HepG2 (cell line): ENCODE measurements around the gene FANCD2. TPM values are rescaled to one million over a fixed set of nuclear protein-coding genes. Genes with fewer than 3 reads are reported as not detected.

ENCODE experiments used
- HNRNPK ChIP-seq: fragments of 200-400 bp; formaldehyde crosslinking; IDR thresholded peaks from 2 replicates; pipeline ENCODE4 v1.6.1; 2018; ENCODE audit warnings: low read length, low read depth, moderate library complexity, mild to moderate bottlenecking; ENCODE audit not compliant: poor library complexity, severe bottlenecking
- IRF9 ChIP-seq: sonication (generic); formaldehyde crosslinking; IDR thresholded peaks from 2 replicates; pipeline ENCODE4 v1.8.0; 2022; ENCODE audit warnings: missing genetic modification reagents, mild to moderate bottlenecking, borderline replicate concordance
- KAT8 ChIP-seq: IDR thresholded peaks from 2 replicates; pipeline ENCODE4 v1.6.1; 2016; ENCODE audit warnings: missing genetic modification reagents, missing compliant biosample characterization
- LBX2 ChIP-seq: sonication (generic); formaldehyde crosslinking; IDR thresholded peaks from 2 replicates; pipeline ENCODE4 v1.5.0; 2020; ENCODE audit warnings: missing genetic modification reagents, mild to moderate bottlenecking, borderline replicate concordance
- NFKB2 ChIP-seq: sonication (generic); formaldehyde crosslinking; IDR thresholded peaks from 2 replicates; pipeline ENCODE4 v1.4.0; 2020; ENCODE audit warnings: missing genetic modification reagents, borderline replicate concordance
- RXRB ChIP-seq: IDR thresholded peaks from 2 replicates; pipeline ENCODE4 v1.6.1; 2016; ENCODE audit warnings: borderline replicate concordance, missing genetic modification reagents, missing compliant biosample characterization
- TFAP4 ChIP-seq: sonication (generic); IDR thresholded peaks from 2 replicates; pipeline ENCODE4 v1.6.1; 2016; ENCODE audit warnings: low read depth, borderline replicate concordance
- ZBTB43 ChIP-seq: sonication (generic); formaldehyde crosslinking; conservative IDR thresholded peaks from 2 replicates; pipeline ENCODE4 v1.4.0; 2020; ENCODE audit warnings: missing genetic modification reagents
- ZFP91 ChIP-seq: sonication (generic); formaldehyde crosslinking; IDR thresholded peaks from 2 replicates; pipeline ENCODE4 v1.9.0; 2022; ENCODE audit warnings: missing genetic modification reagents, mild to moderate bottlenecking, borderline replicate concordance
- ZNF136 ChIP-seq: sonication (generic); formaldehyde crosslinking; IDR thresholded peaks from 2 replicates; pipeline ENCODE4 v1.8.1; 2022; ENCODE audit warnings: low read depth, mild to moderate bottlenecking, moderate library complexity, missing genetic modification reagents
- ZNF280B ChIP-seq: sonication (generic); formaldehyde crosslinking; IDR thresholded peaks from 2 replicates; pipeline ENCODE4 v1.5.0; 2020; ENCODE audit warnings: missing genetic modification reagents, mild to moderate bottlenecking, borderline replicate concordance
- ZNF281 ChIP-seq: sonication (generic); formaldehyde crosslinking; IDR thresholded peaks from 2 replicates; pipeline ENCODE4 v1.4.0; 2020; ENCODE audit warnings: missing genetic modification reagents, borderline replicate concordance
- ZNF326 ChIP-seq: sonication (generic); formaldehyde crosslinking; IDR thresholded peaks from 2 replicates; pipeline ENCODE4 v1.4.0; 2020; ENCODE audit warnings: missing genetic modification reagents, borderline replicate concordance
- ZNF34 ChIP-seq: sonication (generic); formaldehyde crosslinking; IDR thresholded peaks from 2 replicates; pipeline ENCODE4 v1.4.0; 2020; ENCODE audit warnings: mild to moderate bottlenecking, missing genetic modification reagents, borderline replicate concordance
- ZNF430 ChIP-seq: sonication (generic); formaldehyde crosslinking; IDR thresholded peaks from 2 replicates; pipeline ENCODE4 v1.9.0; 2021; ENCODE audit warnings: mild to moderate bottlenecking, missing genetic modification reagents
- ZNF660 ChIP-seq: sonication (generic); formaldehyde crosslinking; IDR thresholded peaks from 2 replicates; pipeline ENCODE4 v1.5.1; 2020; ENCODE audit warnings: mild to moderate bottlenecking, low read depth, missing genetic modification reagents, borderline replicate concordance
- ZNF816 ChIP-seq: sonication (generic); formaldehyde crosslinking; IDR thresholded peaks from 2 replicates; pipeline ENCODE4 v1.8.0; 2022; ENCODE audit warnings: missing genetic modification reagents, mild to moderate bottlenecking, borderline replicate concordance
- polyA plus RNA-seq, 8 experiments: library from polyadenylated mRNA; depleted of rRNA in 3 of 8; stranded (reverse) in 7 of 8; unstranded in 1 of 8; fragments of >200 nt; fragmentation: Illumina TruSeq in 4 of 8; extraction: Trizol in 4 of 8; gene quantifications; 2 replicates each; pipeline versions ENCODE4 v1.2.1 to v1.2.3, GENCODE V29; 2011 to 2016; ENCODE audit warnings: low read depth in 4 of 8, missing spikeins in 1 of 8, mixed read lengths in 1 of 8; ENCODE audit not compliant: insufficient read depth in 1 of 8
- total RNA-seq, 5 experiments: library from RNA; depleted of rRNA; stranded (reverse); fragments of >200 nt; fragmentation: Illumina TruSeq; extraction: Trizol; gene quantifications; 2 replicates each; pipeline ENCODE4 v1.2.3, GENCODE V29; 2016; ENCODE audit warnings: low read depth in 1 of 5

Gene FANCD2
- total and polyA plus RNA-seq, 2 of the 13 experiments (the other 11 are each of a cell fraction or from before 2014, with no cell fraction given), result 10.1 to 42.0 TPM

- no peak for TF ChIP-seq ZFP91 (CRISPR knock-in tag)
- no peak for TF ChIP-seq LBX2 (CRISPR knock-in tag)
- peak; percentile 76; the same call in 1 of the 2 replicates for TF ChIP-seq ZNF430 (CRISPR knock-in tag)
- TF ChIP-seq NFKB2 (CRISPR knock-in tag), result peak; percentile 95; the same call in 1 of the 2 replicates
- TF ChIP-seq ZNF326, result no peak
- TF ChIP-seq ZNF281 (CRISPR knock-in tag), result 0 out of 2 replicates have a peak, but pooled peaks have one; percentile 27
- peak; percentile 71 for TF ChIP-seq ZBTB43
- TF ChIP-seq ZNF816, result no peak
- peak; percentile 91 for TF ChIP-seq KAT8 (CRISPR knock-in tag)
- peak; percentile 38; the same call in 1 of the 2 replicates for TF ChIP-seq RXRB (CRISPR knock-in tag)
- TF ChIP-seq ZNF34 (CRISPR knock-in tag), result no peak
- peak; percentile 28; the same call in 1 of the 2 replicates for TF ChIP-seq TFAP4
- no peak for TF ChIP-seq ZNF280B (CRISPR knock-in tag)
- TF ChIP-seq ZNF136 (CRISPR knock-in tag), result peak; percentile 74
- TF ChIP-seq ZNF660 (CRISPR knock-in tag), result no peak
- no peak for TF ChIP-seq HNRNPK
- TF ChIP-seq IRF9 (CRISPR knock-in tag), result peak; percentile 86
These were observed 89.3 kb downstream of the FANCD2 start, which contains the start of gene BRK1 (continued) for GRCh38 chr3:10115326-10116137.
